HPDE6-E6E7 (cell line): ENCODE measurements around the gene EXOC2.

ENCODE experiments used
- DNase-seq: peaks from one replicate; pipeline ENCODE4 v3.0.0; 2011; ENCODE audit warnings: missing footprints; ENCODE audit errors: extremely low spot score

Gene EXOC2

DNA sequence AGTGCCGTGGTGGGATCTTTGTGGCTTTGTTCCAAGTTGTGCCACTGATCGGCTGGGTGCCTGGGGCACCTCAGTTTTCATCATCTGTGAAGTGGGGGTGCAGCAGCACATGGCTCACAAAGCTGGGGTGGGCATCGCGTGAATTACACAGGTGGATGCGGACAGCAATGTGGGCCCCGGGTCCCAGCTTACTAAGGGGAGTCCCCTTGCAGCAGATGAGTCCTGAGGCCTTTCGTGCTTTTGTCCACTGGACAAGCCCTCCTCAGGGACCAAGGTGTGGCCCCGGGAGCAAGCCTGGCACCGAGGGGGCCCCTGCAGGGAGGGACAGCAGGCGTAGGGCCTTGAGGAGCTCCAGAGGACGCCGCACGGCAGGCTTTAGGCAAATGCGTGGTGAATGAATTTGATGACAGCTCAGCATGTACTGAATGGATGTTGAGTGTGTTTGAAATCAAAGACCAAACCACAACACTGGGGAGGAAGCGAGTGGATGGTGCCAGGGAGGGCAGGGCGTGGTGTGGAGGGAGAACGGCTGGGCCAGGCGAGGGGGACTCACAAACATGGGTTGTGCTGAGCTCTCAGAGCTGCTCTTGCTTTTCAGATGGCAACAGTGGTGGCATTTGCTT is 248.2 kb downstream of the EXOC2 start:
- DNase-seq = no peak

DNA sequence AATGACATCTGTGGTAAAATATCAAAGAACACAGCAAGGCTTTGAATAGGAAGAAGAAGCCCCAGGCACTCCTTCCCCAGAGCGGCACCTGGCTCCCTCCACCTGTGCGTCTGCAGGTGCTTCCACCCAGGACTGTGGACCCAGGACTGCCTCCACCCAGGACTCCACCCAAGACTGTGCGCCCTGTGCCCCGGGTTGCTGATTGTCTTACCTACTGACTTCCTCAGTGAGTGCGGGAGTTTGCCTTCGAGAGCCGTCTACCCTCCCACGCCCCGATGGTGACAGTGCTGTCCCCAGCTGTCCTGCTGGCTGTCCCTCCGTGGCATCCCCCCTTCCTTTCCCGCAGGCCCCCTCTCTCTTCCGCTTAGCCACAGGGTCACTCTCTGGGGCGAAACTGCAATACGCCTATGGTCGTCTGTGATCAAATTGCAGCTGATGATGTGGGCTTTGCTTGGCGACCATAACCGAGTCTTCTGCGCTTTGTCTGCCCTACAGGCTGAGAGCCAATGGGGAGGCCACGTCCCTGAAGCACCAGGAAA is 249.2 kb downstream of the EXOC2 start:
- DNase-seq = no peak

DNA sequence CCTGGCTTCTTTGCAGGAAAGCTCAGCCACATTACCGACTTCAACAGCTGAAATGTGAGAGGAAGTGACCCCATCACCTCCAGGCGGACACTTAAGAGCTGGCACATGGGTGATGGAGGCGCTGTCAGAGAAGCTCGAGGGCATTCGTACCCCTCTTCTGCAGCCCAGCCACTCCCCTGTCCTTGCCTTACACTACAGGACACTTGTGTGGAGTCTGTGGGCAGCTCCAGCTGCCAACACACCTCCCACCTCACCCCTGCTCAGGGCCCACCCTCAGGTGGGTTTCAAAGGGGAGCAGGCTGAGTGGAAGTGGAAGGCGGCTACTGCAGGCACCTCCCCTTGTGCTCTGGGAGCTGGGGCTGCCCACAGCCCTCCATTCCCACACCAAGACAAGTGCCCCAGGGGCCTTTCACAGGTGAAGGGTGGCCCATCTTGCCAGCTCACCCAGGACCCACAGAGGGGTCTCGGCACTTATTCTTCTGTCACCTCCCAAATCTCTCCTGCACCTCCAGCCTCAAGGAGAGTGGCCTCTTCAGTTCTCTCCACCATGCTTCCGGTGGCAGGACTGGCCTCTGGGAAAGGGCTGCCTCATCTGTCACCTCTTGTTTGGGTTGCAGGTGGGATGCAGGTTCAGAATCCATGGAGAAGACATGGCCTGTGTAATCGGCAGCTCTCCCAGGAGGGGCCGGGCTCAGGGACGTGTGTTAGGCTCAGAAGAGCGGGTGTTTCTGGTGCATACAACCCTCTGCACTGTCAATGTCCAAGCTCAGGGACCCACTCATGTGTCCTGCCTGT is 251.6 kb downstream of the EXOC2 start:
- DNase-seq = no peak

DNA sequence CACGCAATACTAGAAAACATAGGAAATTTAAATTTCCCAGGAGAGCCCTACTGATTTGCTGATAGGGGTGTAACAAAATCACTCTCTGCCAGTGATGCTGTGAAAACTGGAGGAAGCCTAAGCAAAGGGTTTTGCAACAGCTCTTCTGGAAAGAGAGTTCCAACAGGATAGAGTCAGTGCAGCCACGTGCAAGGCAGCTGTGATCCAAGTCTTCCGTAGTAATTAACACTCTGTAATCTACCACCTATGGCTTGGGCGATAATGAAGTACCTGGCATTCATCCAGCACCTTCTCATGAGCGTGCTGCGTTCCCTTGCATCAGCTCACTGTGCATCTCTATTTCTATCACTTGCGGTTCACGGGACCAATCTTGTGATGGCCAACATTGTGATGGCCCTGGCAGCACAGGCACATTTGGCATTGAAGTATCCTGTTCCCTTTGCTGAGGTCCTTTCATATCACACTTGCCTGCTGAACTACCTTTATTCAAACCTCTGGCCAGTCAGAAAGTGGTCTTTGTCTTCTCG is 253.2 kb downstream of the EXOC2 start:
- no peak for DNase-seq

DNA sequence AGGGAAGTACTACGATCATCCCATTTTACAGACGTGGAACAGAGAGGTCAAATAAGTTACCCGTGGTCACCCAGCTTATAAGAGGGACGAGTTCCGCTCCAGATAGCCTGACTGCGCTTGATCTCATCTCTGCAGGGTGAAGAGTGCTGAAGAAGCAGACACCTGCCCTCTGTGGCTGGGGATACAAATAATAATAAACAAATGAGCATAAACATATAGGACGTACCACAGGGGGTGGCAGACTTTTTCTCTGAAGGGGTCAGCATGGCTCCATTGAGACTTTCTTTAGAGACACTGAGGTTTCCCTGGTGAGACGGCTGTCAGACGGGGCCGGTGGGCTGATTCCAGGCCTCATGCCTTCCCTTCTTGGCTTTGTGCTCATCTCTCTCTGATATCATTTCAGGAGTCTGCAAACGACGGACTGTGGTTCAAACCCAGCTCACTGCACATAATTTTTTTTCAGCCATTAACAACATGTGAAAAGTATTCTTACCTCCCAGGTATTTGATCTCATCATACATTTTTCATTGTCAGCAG is 254.2 kb downstream of the EXOC2 start:
- no peak for DNase-seq

DNA sequence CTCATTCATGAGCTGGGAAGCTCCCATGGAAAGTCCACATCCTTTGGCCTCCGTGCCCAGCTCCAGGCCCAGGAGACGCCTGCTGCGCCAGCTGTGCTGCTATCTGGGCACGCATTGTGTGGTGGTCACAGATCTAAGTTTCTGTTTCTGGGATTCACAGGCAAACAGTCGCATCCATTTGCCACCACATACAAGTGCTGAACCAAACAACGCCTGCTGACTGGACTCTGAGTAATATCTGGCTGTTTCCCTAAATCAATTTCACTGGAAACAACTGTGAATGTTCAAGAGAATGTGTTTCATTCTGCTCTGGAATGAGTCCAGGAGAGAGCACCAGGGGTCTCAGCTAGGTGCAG is 255.9 kb downstream of the EXOC2 start:
- no peak for DNase-seq

DNA sequence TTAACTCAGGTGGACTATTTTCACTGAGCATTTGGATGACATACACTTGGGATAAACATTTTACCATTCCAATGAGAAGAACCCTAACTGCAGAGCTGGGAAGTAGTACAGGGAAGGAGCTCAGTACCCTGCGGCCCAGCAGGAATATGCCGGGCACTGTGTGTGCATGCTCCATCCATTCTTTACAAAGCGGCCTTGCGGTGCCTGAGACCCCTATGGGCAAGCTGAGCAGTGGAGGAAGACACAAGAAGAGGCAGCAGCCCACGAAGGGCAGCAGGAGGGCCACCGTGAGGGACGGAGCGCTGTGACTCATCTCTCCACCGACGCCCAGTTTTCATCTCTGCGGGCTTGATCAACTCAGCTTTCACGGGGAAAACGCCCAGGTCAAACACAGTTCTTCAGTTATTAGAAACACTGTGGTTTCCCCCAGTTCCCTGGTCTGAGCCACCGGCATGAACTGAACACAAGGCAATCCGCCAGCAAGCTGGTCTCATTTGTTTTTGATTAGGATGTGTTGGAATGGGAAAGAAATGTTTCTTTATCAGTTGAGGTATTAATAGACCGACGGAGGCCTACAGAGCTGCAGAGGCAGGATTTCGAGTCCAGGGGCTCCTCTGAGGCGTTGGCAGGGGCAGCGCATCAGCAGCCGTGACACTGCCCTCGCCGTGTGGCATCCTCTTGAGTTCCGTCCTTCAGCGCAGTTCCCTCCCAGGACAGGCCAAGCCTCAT is 256.5 kb downstream of the EXOC2 start:
- DNase-seq = no peak

DNA sequence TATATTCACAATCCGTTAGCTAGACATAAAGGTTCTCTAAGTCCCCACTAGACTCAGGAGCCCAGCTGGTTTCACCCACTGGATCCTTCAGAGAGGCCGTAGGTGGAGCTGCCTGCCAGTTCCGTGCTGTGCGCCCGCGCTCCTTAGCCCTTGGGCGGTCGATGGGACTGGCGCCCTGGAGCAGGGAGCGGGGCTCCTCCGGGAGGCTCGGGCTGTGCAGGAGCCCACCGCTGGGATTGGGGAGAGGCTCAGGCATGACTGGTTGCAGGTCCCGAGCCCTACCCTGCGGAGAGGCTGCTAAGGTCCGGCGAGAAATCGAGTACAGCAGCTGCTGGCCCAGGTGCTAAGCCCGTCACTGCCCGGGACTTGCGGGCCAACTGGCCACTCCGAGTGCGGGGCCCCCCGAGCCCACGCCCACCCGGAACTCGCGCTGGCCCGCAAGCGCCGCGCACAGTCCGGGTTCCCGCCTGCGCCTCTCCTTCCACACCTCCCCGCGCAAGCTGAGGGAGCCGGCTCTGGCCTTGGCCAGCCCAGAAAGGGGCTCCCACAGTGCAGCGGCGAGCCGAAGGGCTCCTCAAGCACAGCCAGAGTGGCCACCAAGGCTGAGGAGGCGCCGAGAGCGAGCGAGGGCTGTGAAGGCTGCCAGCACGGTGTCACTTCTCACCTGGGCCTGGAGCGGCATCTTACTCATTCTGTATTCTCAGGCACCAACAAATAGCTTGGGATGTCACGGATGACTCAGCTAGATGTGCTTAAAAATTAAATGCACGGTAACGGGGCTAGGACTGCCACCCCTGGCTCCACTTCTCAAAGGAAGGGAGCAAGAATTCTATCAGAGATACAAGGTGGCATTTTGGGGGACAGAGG is 257.3 kb downstream of the EXOC2 start:
- DNase-seq = no peak
